Gastroesophageal sphincter (tissue), 4 donors: Measurements from ENCODE around the gene DEPDC5. TPM values are rescaled to one million over a fixed set of nuclear protein-coding genes. Genes with fewer than 3 reads are reported as not detected.

ENCODE experiments used
- ATAC-seq: fragments of 150-250 bp; one replicate; pipeline ENCODE4 v1.9.1; 2016; ENCODE audit warnings: mild to moderate bottlenecking, moderate library complexity
- H3K27ac ChIP-seq, 4 donors: fragments of 200-600 bp; sonication (generic) in 3 of 4; 1 replicate in 3 of 4; 2 replicates in 1 of 4; pipeline ENCODE4 v1.5.1; 2016 to 2019
- H3K27me3 ChIP-seq: fragments of 200-600 bp; sonication (generic); one replicate; pipeline ENCODE4 v1.5.1; 2019
- H3K36me3 ChIP-seq, 2 donors: fragments of 200-600 bp; sonication (generic); one replicate each; pipeline ENCODE4 v1.5.1; 2019; ENCODE audit warnings: control low read depth in 1 of 2
- H3K4me1 ChIP-seq, 3 donors: fragments of 200-600 bp; sonication (generic); 1 replicate in 2 of 3; 2 replicates in 1 of 3; pipeline ENCODE4 v1.5.1; 2016 to 2019; ENCODE audit warnings: control low read depth in 2 of 3
- H3K4me3 ChIP-seq, 2 donors: fragments of 200-600 bp; sonication (generic); one replicate each; pipeline ENCODE4 v1.5.1; 2019; ENCODE audit warnings: mild to moderate bottlenecking in 1 of 2, moderate library complexity in 1 of 2
- H3K9me3 ChIP-seq, 3 donors: fragments of 200-600 bp; sonication (generic); one replicate each; pipeline ENCODE4 v1.5.1; 2017 to 2019; ENCODE audit warnings: control low read depth in 2 of 3
- EP300 ChIP-seq: sonication (generic); formaldehyde crosslinking; IDR thresholded peaks from one replicate; pipeline ENCODE4 v1.6.1; 2017; ENCODE audit warnings: antibody characterized with exemption, mild to moderate bottlenecking
- POLR2A ChIP-seq, 2 donors: fragments of 450-650 bp; IDR thresholded peaks; one replicate each; pipeline ENCODE4 v1.6.1; 2017; ENCODE audit warnings: antibody characterized with exemption in 2 of 2, mild to moderate bottlenecking in 2 of 2, moderate library complexity in 1 of 2
- POLR2AphosphoS5 ChIP-seq: sonication (generic); formaldehyde crosslinking; IDR thresholded peaks from one replicate; pipeline ENCODE4 v1.6.1; 2017; ENCODE audit warnings: antibody characterized with exemption
- WGBS, 2 donors: methylation state at CpG; one replicate each; pipeline ENCODE4 v1.1.5; 2018; ENCODE audit warnings: low coverage in 1 of 2; 5-methylcytosine and 5-hydroxymethylcytosine counted together
- small RNA-seq, 4 donors: library from RNA; depleted of rRNA; stranded (forward); fragments of <200 nt; gene quantifications; one replicate each; pipeline ENCODE3, GENCODE V24; 2016
- total RNA-seq, 4 donors: library from RNA; depleted of rRNA; stranded (reverse); fragments of >200 nt; gene quantifications; one replicate each; pipeline ENCODE4 v1.1.0, GENCODE V29; 2016
- TF ChIP-seq, protein P1 (sequence below), 4 experiments: fragments of 200-600 bp in 2 of 4; fragments of 450-650 bp in 2 of 4; sonication (generic) in 1 of 4; IDR thresholded peaks; one replicate each; pipeline ENCODE4 v1.5.1; 2017 to 2019; ENCODE audit warnings: antibody characterized with exemption in 4 of 4, mild to moderate bottlenecking in 2 of 4, moderate library complexity in 2 of 4

Gene DEPDC5
- total RNA-seq, 4 donors from 2014 or later: 10.5 to 27.9 (median 16.0) TPM

DNA sequence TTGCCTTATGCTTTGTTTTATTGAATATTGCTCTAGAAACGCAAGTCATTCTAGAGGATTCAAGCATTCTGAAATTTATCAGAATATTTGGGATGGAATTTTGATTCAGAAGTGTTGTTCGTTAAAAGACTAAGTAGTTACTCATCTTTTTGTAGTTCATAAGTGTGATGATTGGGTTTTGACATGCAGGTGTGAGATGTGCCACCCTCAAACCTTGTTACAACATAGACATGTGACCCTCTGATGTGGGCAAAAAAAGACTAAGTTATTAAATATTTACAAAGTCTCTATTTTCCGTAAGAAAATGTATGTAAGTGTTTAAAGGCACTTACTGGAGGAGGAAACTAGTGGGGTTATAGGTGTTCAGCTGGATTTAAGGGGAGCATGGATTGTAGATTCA is 199.4 kb downstream of the DEPDC5 start:
- Histone ChIP-seq H3K4me3 (no peak overlapping the region), H3K27ac (peak overlapping the region in 3 of 4 donors; percentile 78 to 84 (median 82)), H3K9me3 (no peaks in the 10 kb centered on the region), H3K4me1 (peaks cover 11 to 69% (median 45%) of the 10 kb centered on the region in 3 donors), H3K27me3 (no peaks in the 10 kb centered on the region), H3K36me3 (peaks cover 0 to 48% of the 10 kb centered on the region in 2 donors)
- WGBS, 2 donors: 77 to 82% methylated on average over 3 of the region's 3 CpGs
- TF ChIP-seq POLR2AphosphoS5 (no peak), EP300 (no peak), POLR2A (IDR thresholded peaks at IDR 0.05) (no peak)
- TF ChIP-seq, protein P1, sequence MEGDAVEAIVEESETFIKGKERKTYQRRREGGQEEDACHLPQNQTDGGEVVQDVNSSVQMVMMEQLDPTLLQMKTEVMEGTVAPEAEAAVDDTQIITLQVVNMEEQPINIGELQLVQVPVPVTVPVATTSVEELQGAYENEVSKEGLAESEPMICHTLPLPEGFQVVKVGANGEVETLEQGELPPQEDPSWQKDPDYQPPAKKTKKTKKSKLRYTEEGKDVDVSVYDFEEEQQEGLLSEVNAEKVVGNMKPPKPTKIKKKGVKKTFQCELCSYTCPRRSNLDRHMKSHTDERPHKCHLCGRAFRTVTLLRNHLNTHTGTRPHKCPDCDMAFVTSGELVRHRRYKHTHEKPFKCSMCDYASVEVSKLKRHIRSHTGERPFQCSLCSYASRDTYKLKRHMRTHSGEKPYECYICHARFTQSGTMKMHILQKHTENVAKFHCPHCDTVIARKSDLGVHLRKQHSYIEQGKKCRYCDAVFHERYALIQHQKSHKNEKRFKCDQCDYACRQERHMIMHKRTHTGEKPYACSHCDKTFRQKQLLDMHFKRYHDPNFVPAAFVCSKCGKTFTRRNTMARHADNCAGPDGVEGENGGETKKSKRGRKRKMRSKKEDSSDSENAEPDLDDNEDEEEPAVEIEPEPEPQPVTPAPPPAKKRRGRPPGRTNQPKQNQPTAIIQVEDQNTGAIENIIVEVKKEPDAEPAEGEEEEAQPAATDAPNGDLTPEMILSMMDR (IDR thresholded peaks at IDR 0.05): no peak
- ATAC-seq: no peak

DNA sequence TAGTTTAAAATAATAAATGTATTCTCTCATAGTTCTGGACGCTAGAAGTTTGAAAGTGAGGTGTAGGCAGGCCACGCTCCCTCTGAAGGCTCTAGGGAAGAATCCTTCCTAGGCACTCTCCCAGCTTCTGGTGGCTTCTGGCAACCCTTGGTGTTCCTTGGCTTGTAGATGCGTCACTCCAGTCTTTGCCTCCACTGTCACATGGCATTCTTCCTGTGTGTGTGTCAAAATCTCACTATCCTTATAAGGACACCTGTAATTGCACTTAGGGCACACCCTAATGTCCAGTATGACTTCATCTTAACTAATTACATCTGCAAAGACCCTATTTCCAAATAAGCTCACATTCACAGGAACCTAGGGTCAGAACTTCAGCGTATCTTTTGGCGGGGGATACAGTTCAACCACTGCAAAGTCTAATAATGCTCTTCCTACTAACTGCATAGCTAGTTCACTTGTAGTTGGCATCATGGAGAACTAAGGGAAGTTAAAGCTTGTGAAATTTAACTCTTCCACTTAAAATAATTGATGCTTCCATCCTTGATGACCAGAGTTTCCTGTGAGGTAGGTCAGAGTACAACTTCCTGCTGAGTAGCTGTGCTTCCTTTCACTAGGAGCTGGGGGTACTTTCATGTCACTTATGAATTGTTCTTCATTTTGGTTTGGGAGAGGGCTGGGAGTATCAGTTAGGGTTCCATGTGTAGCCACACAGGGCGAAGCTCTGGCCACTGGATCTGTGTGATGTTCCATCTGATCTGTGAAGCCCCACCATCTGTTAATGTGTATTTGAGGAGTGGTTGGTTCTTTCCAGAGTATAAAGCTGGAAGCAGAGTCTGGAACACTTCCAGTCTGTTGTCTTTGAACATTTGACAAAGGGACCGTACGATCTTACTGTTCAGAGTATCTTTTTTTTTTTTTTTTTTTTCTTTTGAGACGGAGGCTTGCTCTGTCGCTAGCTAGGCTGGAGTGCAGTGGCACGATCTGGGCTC is 201.0 kb downstream of the DEPDC5 start:
- peaks cover 0 to 45% of the 10 kb centered on the region in 2 donors for H3K36me3 ChIP-seq
- no peak overlapping the region for H3K4me3 ChIP-seq
- peaks cover 11 to 59% (median 45%) of the 10 kb centered on the region in 3 donors for H3K4me1 ChIP-seq
- H3K27me3 ChIP-seq: no peaks in the 10 kb centered on the region
- H3K27ac ChIP-seq: peak overlapping the region; percentile 40 to 82 (median 62)
- 70 to 71% methylated on average over 7 to 9 of the region's 11 CpGs for WGBS, 2 donors
- ATAC-seq: peak; percentile 58
- TF ChIP-seq POLR2A (IDR thresholded peaks at IDR 0.05) (no peak), POLR2AphosphoS5 (no peak), EP300 (no peak)
- TF ChIP-seq, protein P1 (IDR thresholded peaks at IDR 0.05): no peak
- H3K9me3 ChIP-seq: no peaks in the 10 kb centered on the region

DNA sequence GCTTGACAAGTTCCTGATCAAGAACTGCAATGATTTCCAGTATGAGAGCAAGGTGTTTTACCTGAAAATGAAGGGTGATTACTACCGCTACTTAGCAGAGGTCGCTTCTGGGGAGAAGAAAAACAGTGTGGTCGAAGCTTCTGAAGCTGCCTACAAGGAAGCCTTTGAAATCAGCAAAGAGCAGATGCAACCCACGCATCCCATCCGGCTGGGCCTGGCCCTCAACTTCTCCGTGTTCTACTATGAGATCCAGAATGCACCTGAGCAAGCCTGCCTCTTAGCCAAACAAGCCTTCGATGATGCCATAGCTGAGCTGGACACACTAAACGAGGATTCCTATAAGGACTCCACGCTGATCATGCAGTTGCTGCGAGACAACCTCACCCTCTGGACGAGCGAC is 202.5 kb downstream of the DEPDC5 start:
- H3K4me3 ChIP-seq: no peak overlapping the region
- H3K27me3 ChIP-seq: no peaks in the 10 kb centered on the region
- WGBS, 2 donors: 92 to 95% methylated on average over 6 to 11 of the region's 12 CpGs
- TF ChIP-seq EP300 (no peak), POLR2AphosphoS5 (no peak), POLR2A (IDR thresholded peaks at IDR 0.05) (no peak)
- TF ChIP-seq, protein P1 (IDR thresholded peaks at IDR 0.05): no peak
- peaks cover 11 to 44% (median 32%) of the 10 kb centered on the region in 3 donors for H3K4me1 ChIP-seq
- H3K36me3 ChIP-seq: peaks cover 0 to 34% of the 10 kb centered on the region in 2 donors
- no peaks in the 10 kb centered on the region for H3K9me3 ChIP-seq
- H3K27ac ChIP-seq: no peak overlapping the region
- no peak for ATAC-seq

Small RNA genes lying within 50 kb of the gene (small RNA-seq; reads per million reads assigned to genes)
- 0 reads per million in 4 donors for gene RN7SL20P

Other genes starting within 250 kb of the DEPDC5 start
- 10 to 100 TPM; 10.1 to 32.7 (median 19.2) TPM for gene PISD, start 91.8 kb upstream of the DEPDC5 start, total RNA-seq
- gene PRR14L, start 3.9 kb upstream of the DEPDC5 start, total RNA-seq: 10 to 100 TPM; 16.0 to 24.5 (median 19.0) TPM
- 100 to 1,000 TPM; 127 to 263 (median 169) TPM for gene YWHAH, start 190.5 kb downstream of the DEPDC5 start, total RNA-seq